Activated naive CD8-positive, alpha-beta T cell treated with anti-CD3 and anti-CD28 coated beads for 36 hours (primary cell): ENCODE measurements around the gene CSF2. TPM values are rescaled to one million over a fixed set of nuclear protein-coding genes. Genes with fewer than 3 reads are reported as not detected.

Source experiments
- DNase-seq: peaks from one replicate; pipeline ENCODE4 v3.0.0; 2021
- H3K27ac Mint-ChIP-seq: one replicate; pipeline ENCODE4 v1.8.0; 2022; ENCODE audit warnings: mild to moderate bottlenecking, moderate library complexity, mixed read lengths
- H3K27me3 Mint-ChIP-seq: one replicate; pipeline ENCODE4 v1.8.0; 2022; ENCODE audit warnings: mild to moderate bottlenecking, mixed read lengths
- H3K36me3 Mint-ChIP-seq: one replicate; pipeline ENCODE4 v1.8.0; 2021; ENCODE audit warnings: mild to moderate bottlenecking, mixed read lengths
- H3K4me1 Mint-ChIP-seq: one replicate; pipeline ENCODE4 v1.8.0; 2021; ENCODE audit warnings: mixed read lengths
- H3K4me3 Mint-ChIP-seq: one replicate; pipeline ENCODE4 v1.8.0; 2022; ENCODE audit warnings: mild to moderate bottlenecking, moderate library complexity, mixed read lengths
- H3K9me3 Mint-ChIP-seq: one replicate; pipeline ENCODE4 v1.8.0; 2022; ENCODE audit warnings: mixed read lengths
- total RNA-seq, 2 experiments: library from RNA; stranded (reverse); gene quantifications; one replicate each; pipeline ENCODE4 v1.2.3, GENCODE V29; 2021

CSF2 gene
- total RNA-seq, 2 experiments from 2014 or later: 103 to 107 TPM

GRCh38 chr5:132083071-132083678 lies 9.6 kb downstream of the CSF2 start:
- Mint-ChIP-seq H3K4me1 (peaks cover 36% of the 10 kb centered on the region), H3K36me3 (no peaks in the 10 kb centered on the region), H3K4me3 (no peak overlapping the region), H3K27ac (peak overlapping the region; percentile 80), H3K27me3 (no peaks in the 10 kb centered on the region), H3K9me3 (no peaks in the 10 kb centered on the region)
- DNase-seq: peak; percentile 64

- peaks cover 45% of the 10 kb centered on the region for H3K4me1 Mint-ChIP-seq
- H3K27ac Mint-ChIP-seq: no peak overlapping the region
- no peak for DNase-seq
- H3K36me3 Mint-ChIP-seq: peaks cover 5% of the 10 kb centered on the region
- H3K4me3 Mint-ChIP-seq: no peak overlapping the region
- peaks cover 4% of the 10 kb centered on the region for H3K9me3 Mint-ChIP-seq
- H3K27me3 Mint-ChIP-seq: no peaks in the 10 kb centered on the region
Observed at GRCh38 chr5:132085686-132086085, 12.1 kb downstream of the CSF2 start.

DNA sequence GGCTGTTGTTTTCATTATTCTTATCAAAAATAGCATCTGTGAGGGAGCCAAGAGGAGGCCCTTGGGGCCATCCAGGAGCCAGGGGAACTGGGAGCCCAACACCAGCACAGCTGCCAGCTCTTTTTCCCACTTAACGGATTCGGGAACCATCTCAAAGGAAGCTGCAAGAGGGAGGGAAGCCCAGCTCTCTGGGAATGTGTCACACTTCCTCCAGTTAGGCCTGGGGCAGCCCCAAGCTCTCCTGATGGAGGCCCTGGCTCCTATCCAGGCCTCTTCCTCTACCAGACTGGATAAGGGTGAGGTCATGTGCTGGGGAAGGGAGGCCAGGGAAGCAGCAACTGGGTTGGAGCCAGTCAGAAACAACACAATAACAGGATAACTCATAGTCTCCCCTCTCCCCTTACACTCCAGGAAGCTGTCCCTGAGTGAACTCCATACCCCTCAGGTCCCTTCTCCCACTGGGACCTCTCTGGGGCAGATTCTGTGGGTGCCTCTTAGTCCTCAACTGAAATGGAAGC lies 12.7 kb downstream of the CSF2 start:
- Mint-ChIP-seq H3K9me3 (peaks cover 4% of the 10 kb centered on the region), H3K27ac (no peak overlapping the region), H3K27me3 (no peaks in the 10 kb centered on the region), H3K4me3 (no peak overlapping the region), H3K36me3 (peaks cover 5% of the 10 kb centered on the region), H3K4me1 (peaks cover 50% of the 10 kb centered on the region)
- no peak for DNase-seq

DNA sequence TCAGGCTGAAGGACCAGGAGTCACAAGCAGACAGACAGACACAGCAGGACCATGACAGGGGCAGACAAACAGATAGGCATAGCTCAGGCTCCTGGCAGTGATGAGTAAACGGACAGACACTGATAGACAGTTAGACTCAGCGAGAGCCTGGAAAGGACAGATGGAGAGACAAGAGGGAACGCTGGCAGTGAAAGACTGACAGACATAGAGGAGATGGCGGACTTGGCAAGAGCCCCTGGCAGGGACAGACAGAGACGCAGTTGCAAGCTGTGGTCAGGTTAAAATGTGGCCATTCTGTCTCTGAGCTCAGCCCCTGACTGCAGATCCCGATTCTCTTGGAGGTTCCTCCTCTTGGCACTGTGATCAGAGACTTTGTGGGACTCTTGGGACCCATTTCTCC lies 13.6 kb downstream of the CSF2 start:
- Mint-ChIP-seq H3K27ac (no peak overlapping the region), H3K4me3 (no peak overlapping the region), H3K9me3 (peaks cover 4% of the 10 kb centered on the region), H3K4me1 (peaks cover 50% of the 10 kb centered on the region), H3K36me3 (peaks cover 5% of the 10 kb centered on the region), H3K27me3 (no peaks in the 10 kb centered on the region)
- DNase-seq: no peak

DNA sequence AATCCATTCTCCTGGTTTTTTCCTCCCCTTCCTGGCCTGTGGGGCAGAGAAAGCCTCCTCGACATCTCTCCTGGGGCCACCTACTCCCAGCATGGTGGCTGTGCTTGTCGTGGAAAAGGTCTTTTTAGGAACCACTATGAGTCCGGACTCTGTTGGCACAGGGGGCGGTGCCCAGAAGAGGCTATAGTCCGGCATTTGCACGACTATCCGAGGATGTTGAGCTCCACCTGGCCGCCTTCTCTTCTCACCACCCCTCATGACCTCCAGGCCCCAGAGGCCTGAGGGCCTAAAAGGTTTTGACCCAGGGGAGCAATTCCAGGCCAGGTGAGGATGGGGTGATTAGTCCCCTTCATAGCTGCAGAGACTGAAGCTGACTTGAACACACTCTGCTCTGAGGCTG lies 14.1 kb downstream of the CSF2 start:
- DNase-seq: no peak
- Mint-ChIP-seq H3K27ac (no peak overlapping the region), H3K9me3 (peaks cover 4% of the 10 kb centered on the region), H3K4me3 (no peak overlapping the region), H3K4me1 (peaks cover 46% of the 10 kb centered on the region), H3K36me3 (peaks cover 5% of the 10 kb centered on the region), H3K27me3 (no peaks in the 10 kb centered on the region)

- Mint-ChIP-seq H3K36me3 (peaks cover 7% of the 10 kb centered on the region), H3K27me3 (no peaks in the 10 kb centered on the region), H3K4me3 (no peak overlapping the region), H3K9me3 (peaks cover 4% of the 10 kb centered on the region), H3K27ac (no peak overlapping the region), H3K4me1 (peaks cover 42% of the 10 kb centered on the region)
- no peak for DNase-seq
Observed at GRCh38 chr5:132089363-132089762, 15.8 kb downstream of the CSF2 start.

DNA sequence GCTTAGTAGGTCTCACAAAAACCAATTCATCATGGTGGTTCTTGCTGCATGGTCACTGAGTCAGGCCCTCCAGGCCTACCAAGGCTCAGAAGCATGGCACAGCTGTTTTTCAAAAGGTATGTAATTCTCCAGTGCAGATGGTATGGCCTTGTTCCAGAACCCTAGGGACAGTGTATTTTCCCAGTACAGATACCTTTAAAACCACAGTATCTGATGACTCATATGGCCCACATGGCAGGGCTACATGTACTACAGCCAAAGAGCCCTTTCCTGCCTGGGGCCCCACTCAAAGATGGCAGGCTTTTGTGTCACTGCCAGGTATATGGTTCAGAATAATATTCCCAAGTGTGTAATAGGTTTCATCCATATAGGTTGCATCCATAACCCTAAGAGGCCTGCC lies 16.5 kb downstream of the CSF2 start:
- DNase-seq: no peak
- H3K27me3 Mint-ChIP-seq: no peaks in the 10 kb centered on the region
- peaks cover 4% of the 10 kb centered on the region for H3K9me3 Mint-ChIP-seq
- peaks cover 7% of the 10 kb centered on the region for H3K36me3 Mint-ChIP-seq
- peaks cover 44% of the 10 kb centered on the region for H3K4me1 Mint-ChIP-seq
- peak overlapping the region; percentile 25 for H3K27ac Mint-ChIP-seq
- H3K4me3 Mint-ChIP-seq: no peak overlapping the region

GRCh38 chr5:132093271-132093670 lies 19.7 kb downstream of the CSF2 start:
- Mint-ChIP-seq H3K36me3 (peaks cover 17% of the 10 kb centered on the region), H3K27ac (no peak overlapping the region), H3K27me3 (no peaks in the 10 kb centered on the region), H3K4me3 (no peak overlapping the region), H3K4me1 (peaks cover 58% of the 10 kb centered on the region), H3K9me3 (peaks cover 4% of the 10 kb centered on the region)
- DNase-seq: no peak

GRCh38 chr5:132094393-132095076 lies 20.9 kb downstream of the CSF2 start:
- DNase-seq: no peak
- peaks cover 16% of the 10 kb centered on the region for H3K36me3 Mint-ChIP-seq
- peak overlapping the region; percentile 67 for H3K27ac Mint-ChIP-seq
- H3K4me1 Mint-ChIP-seq: peaks cover 63% of the 10 kb centered on the region
- H3K27me3 Mint-ChIP-seq: no peaks in the 10 kb centered on the region
- H3K9me3 Mint-ChIP-seq: peaks cover 4% of the 10 kb centered on the region
- no peak overlapping the region for H3K4me3 Mint-ChIP-seq

- Mint-ChIP-seq H3K9me3 (peaks cover 3% of the 10 kb centered on the region), H3K4me1 (peaks cover 63% of the 10 kb centered on the region), H3K4me3 (no peak overlapping the region), H3K36me3 (peaks cover 16% of the 10 kb centered on the region), H3K27ac (peak overlapping the region; percentile 67), H3K27me3 (no peaks in the 10 kb centered on the region)
- no peak for DNase-seq
Observed at GRCh38 chr5:132095077-132095410, 21.5 kb downstream of the CSF2 start.

- Mint-ChIP-seq H3K27me3 (no peaks in the 10 kb centered on the region), H3K9me3 (peaks cover 1% of the 10 kb centered on the region), H3K27ac (peak overlapping the region; percentile 67), H3K4me1 (peaks cover 63% of the 10 kb centered on the region), H3K36me3 (peaks cover 14% of the 10 kb centered on the region), H3K4me3 (no peak overlapping the region)
- DNase-seq: no peak
Observed at GRCh38 chr5:132095424-132095972, 21.9 kb downstream of the CSF2 start.

DNA sequence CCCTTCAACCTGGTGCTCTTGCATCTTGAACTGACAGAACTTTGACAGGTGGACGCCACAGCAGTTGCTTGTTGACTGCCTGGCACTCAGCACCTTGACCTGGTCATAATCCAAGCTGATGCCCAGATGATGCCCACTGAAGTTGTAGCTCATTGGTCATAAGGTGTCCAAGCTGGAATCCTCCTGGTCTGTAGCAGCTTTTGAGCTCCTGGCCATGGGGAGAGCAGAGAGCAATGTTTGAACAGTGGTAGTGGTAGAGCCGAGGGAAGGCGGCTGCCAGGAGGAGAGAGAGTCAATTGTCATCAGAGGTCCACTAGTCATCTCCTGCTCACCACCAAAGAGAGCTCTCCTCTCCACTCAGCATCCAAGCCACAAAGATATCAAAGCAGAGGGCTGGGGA lies 23.3 kb downstream of the CSF2 start:
- DNase-seq: no peak
- Mint-ChIP-seq H3K27me3 (no peaks in the 10 kb centered on the region), H3K27ac (no peak overlapping the region), H3K4me1 (peaks cover 67% of the 10 kb centered on the region), H3K36me3 (peaks cover 12% of the 10 kb centered on the region), H3K9me3 (no peaks in the 10 kb centered on the region), H3K4me3 (no peak overlapping the region)

GRCh38 chr5:132098151-132098594 lies 24.6 kb downstream of the CSF2 start:
- Mint-ChIP-seq H3K4me3 (no peak overlapping the region), H3K36me3 (peaks cover 12% of the 10 kb centered on the region), H3K27me3 (no peaks in the 10 kb centered on the region), H3K4me1 (peaks cover 79% of the 10 kb centered on the region), H3K27ac (peak overlapping the region; percentile 97), H3K9me3 (no peaks in the 10 kb centered on the region)
- DNase-seq: no peak

GRCh38 chr5:132098621-132099020 lies 25.0 kb downstream of the CSF2 start:
- no peaks in the 10 kb centered on the region for H3K9me3 Mint-ChIP-seq
- no peaks in the 10 kb centered on the region for H3K27me3 Mint-ChIP-seq
- H3K27ac Mint-ChIP-seq: peak overlapping the region; percentile 97
- H3K4me1 Mint-ChIP-seq: peaks cover 81% of the 10 kb centered on the region
- DNase-seq: no peak
- H3K4me3 Mint-ChIP-seq: peak overlapping the region; percentile 55
- H3K36me3 Mint-ChIP-seq: peaks cover 12% of the 10 kb centered on the region

DNA sequence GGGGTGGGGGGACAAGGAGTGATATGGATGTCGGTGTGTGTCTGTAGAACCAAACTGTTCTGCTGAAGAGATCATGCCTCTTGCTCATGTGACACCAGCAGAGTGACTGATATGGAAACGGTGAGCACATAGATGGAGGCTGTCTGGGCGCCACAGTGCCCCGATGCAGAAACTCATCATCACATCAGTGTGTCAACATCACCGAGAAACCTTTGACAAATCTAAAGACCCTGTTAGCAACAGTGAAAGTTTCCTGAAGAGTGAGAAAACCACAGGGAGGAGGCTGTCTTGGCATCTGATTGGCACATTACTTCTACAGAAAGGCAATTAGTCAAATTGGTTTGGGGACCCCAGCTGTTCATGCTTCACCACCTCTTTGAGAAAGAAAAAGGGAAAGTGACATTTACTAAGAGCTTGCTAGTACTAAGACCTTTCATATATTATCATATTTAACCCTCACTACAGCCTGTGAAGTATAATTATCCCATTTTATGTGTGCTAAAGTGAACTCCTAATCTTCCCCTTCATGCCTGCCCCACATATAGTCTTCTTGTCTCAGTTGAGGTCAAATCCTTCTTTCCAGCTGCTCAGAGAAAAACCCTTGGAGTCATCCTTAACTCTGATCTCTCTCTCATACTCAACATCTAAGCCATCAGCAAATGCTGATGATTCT lies 25.6 kb downstream of the CSF2 start:
- Mint-ChIP-seq H3K36me3 (peaks cover 10% of the 10 kb centered on the region), H3K27ac (peak overlapping the region; percentile 97), H3K4me3 (peak overlapping the region; percentile 55), H3K27me3 (no peaks in the 10 kb centered on the region), H3K4me1 (peaks cover 82% of the 10 kb centered on the region), H3K9me3 (no peaks in the 10 kb centered on the region)
- peak; percentile 82 for DNase-seq
